GM21528 (cell line): ENCODE results near the gene CHN1.

ENCODE experiments used
- ATAC-seq: cut with Tn5 transposase; IDR thresholded peaks from one replicate; pipeline ENCODE4 v1.9.1; 2021; ENCODE audit warnings: mild to moderate bottlenecking, moderate library complexity; ENCODE audit not compliant: unreplicated experiment, low FRiP score

The CHN1 gene

DNA sequence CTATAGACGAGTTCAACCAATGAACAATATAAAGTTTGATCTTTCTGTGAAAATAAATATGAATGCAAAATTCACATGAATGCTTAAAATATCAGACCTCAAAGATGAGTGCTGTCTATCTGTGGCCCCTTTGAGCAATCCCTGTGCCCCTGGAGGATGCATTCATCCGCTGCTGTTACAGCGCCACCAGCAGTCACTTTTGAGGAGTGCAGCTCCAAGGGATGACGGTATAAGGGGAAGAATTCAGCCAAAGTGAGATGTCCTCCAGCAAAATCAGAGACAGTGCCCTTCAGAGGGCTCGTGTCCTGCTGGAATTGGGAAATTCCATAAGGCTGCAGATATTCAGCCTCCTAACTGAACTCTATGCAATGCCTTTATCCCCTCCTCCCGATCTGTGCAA lies 229.0 kb downstream of the CHN1 start:
- ATAC-seq: no peak

GRCh38 chr2:174775571-174775980 lies 229.6 kb downstream of the CHN1 start:
- ATAC-seq: no peak

- ATAC-seq: no peak
Observed at GRCh38 chr2:174774886-174775285, 230.3 kb downstream of the CHN1 start.

DNA sequence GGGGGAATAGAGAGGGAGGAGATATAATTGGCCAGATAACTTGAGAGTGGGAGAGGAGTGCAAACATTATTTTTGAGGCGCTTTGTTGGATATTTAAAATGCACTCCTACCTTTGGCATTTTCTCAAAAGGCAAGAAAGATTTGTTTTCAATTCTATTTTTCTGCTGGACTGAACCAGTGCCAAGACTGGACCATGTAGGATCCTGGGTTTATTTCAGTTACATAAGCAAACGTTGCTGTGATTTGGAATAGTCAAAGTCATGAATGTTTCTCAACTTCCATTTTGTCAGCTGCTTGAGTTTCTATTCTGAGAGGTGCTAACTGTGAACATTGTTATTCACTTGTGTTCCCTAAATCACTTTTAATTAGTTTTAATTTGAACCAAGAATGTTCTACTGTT lies 232.0 kb downstream of the CHN1 start:
- ATAC-seq: no peak

GRCh38 chr2:174772472-174772801 lies 232.7 kb downstream of the CHN1 start:
- ATAC-seq: no peak

GRCh38 chr2:174771631-174772471 lies 233.3 kb downstream of the CHN1 start:
- no peak for ATAC-seq

DNA sequence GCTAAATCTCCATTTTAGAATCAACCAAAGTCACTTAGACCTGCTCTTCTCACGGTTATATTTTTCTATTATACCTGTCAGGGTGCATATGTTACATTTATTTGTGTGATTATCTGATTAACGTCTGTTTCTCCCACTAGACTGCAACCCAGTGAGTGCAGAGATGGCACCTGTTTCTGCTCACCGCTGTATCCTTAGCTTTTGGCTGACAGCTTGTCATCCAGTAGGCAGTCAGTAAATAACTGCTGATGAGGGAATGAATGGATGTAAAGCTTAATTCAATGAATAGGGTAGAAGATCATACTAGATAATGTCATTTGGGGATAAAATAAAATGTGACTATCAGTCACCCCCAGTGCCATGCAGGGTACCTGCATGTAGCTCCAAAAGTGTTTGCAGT lies 234.0 kb downstream of the CHN1 start:
- no peak for ATAC-seq

GRCh38 chr2:174768557-174768956 lies 236.6 kb downstream of the CHN1 start:
- ATAC-seq: no peak

DNA sequence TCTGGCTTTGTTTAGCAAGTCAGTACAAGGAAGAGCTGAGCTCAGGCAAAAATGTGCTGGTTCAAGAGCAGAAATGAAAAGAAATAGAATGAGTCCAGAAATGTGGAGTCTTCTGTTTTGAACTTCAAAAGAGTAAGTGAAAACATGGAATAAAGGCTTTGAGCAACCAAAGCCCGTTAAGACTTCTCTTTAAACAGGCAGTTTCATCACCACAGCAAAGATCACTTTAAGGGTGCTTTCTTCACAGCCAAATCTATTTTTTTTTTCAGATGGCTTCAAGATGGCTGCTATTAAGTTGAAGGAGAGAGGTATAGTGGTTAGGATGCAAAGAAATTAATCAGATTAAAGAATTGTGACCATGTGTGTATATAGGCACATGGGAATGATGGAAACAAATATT lies 238.9 kb downstream of the CHN1 start:
- no peak for ATAC-seq

GRCh38 chr2:174765576-174765975 lies 239.6 kb downstream of the CHN1 start:
- no peak for ATAC-seq

- ATAC-seq: no peak
Observed at GRCh38 chr2:174764280-174765255, 240.6 kb downstream of the CHN1 start, which contains the start of gene CHRNA1. Gene CHRNA1, minus strand, starts transcription at chr2:174764472. Its CDS starts 78 bp downstream, at chr2:174764394.

DNA sequence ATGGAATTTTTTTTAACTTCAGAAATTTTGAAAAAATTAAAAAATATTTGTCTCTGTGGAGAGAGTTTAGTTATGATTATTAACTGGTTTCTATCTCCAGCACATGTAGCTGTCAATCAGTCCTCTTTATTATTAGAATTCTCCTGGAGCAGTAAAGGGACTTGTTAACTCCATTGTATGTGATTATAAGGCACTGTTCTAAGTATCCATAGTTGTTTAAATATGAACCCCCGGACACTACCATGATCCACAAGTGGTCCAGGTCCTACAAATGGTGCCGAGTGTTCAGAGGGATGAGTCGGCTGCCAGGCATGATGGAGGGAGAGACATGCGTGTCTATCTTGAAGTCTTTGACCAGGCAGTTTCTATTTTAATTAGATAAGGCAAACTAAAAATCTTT lies 241.4 kb downstream of the CHN1 start:
- ATAC-seq: no peak

DNA sequence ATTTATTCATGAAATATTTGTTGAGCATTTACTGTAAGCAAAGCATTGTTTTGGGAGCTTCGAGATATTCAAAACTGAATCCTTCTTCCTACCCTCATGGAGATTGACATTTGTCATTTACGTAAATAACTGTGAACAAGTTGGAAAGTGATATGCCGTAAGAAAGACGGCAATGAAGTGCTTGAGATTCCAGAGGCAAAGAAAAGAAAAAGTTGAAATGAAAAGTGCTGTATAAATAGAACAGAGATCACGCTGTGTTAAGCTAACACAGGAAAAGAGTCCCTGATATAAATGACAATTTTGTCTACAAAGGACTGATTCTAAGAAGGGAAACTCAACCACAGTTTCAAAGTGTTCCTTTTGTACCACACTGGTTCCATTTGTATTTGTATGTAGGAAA lies 242.7 kb downstream of the CHN1 start:
- ATAC-seq: no peak

DNA sequence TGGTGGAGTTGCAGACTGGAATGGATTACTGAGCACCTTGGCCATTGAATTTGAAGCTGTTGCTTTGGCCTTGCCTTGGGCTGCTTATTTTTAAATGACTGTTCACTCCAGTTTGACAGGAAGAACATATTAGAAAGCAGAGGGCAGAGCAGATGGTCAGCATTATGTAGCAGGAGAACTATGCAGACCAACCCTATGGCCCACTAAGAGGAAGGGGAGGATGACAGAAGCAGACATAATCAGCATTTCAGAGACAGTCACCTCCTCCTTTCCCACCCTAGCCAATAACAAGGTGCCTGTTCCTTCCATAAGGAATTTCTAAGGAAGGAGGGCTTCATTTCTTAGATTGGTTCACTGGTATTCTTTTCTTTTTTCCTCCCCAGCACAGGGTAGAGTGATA lies 243.3 kb downstream of the CHN1 start:
- ATAC-seq: no peak

DNA sequence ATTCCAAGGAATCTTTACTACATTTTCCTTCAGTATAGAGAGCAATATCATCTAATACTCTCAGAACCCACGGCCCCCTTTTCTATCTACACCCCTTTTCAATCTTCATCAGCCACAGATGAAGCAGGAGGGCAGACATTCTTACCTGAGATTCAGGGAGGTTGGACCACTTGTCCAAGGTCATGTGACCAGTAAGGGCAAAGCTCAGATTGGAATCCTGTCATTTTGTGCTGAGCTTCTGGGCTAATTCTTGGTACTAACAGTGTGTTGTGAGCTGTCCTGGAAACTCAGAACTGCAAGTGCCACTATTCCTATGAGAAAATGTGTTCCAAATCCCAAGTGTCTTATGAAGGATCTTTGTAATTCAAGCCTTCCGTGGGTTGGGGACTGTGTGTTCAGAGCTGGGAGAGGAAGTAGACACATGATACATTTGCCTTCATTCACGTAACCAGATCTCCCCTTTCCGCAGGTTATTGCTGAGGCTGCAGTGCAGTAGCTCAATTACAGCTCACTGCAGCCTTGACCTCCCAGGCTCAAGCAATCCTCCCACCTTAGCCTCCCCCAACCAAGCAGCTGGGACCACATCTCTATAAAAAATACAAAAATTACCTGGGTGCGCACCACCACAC lies 244.2 kb downstream of the CHN1 start:
- ATAC-seq: no peak

GRCh38 chr2:174759381-174760065 lies 245.7 kb downstream of the CHN1 start:
- ATAC-seq: no peak

DNA sequence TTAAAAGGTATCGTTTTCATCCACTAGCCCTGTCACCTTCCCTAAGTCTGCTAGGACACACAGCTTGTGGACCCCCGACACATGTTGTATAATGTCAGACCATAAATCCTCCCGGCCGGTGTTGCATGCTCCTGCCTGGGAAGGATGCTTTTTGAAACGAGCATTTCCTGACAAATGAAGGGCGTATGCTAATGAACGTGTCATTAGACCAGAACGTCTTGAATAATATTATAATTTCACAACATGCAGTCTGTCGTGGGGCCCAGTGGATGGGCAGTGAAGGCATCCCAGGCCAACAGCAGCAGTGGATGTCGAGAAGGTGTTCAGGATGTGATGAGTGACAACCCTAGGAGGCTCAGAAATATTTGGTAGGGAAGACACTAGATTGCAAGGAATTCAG lies 248.4 kb downstream of the CHN1 start:
- ATAC-seq: no peak

DNA sequence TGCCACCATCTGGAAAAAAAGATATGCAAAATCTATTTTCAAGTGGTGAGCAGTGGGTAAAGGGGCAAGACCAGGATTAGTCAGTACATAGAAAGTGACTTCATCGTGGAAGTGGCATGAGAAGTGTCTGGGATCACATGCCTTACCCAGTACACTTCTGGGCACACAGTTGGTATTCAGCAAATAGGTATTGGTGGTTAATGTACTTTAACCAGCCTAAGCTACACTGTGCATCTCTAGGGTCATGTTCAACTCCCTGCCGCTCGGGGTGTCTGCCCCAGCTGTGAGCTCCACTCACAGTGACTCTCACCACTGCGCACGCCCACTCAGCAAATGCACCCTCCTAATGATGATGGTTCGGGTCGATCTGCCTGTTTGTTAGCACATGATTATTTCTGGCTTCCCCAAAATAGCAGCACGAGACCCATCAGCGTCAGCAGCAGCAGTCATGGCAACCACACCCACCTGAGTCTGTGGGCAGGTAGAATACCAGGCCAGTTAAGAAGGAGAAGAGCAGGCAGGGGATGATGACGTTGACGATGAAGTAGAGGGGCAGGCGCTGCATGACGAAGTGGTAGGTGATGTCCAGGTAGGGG lies 252.0 kb downstream of the CHN1 start:
- ATAC-seq: peak; percentile 29

GRCh38 chr2:174752403-174753037 lies 252.7 kb downstream of the CHN1 start:
- peak; percentile 79 for ATAC-seq
